ENCODE measurements around the gene DLX5.

The DLX5 gene

DNA sequence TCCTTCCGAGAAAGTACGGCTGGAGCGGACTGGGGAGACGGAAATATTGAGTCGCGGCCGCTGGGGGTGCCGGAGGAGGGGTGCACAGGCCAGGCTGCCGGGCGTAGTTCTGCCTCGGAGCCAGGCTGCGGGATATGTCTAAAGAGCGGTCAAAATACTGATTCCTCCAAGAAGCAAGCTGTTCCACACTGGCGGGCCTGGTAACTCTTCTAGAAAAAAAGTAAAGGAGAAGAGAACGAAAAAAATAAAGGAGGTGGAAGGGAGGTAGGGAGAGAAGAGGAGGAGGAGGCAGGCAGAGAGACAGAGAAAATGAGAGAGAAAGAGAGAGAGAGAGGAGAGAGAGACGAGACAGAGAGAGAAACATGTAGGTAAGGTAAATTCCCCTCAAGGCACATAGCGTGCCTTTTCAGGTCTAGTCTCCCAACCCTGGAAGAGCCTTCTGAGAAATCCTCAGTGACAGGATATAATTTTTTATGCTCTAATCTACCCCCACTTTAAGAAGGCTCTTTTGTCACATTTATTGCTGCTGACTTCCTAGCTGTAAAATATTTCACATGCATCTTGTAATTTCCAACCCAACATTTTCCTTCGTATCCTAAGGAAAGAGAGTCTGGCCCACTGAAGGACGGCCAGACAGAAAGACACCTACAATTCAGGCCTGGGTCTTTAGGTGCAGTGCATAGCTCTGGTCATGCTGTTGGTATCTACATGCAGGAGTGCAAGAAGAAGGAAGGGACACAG, 5.7 kb downstream of the DLX5 start:
- H4K20me1 ChIP-seq: 0 out of 2 replicates have a peak, but pooled peaks cover 5% of the 10 kb centered on the region
- H3K4me1 ChIP-seq: peaks cover 11% of the 10 kb centered on the region
- no peaks in the 10 kb centered on the region for H3K36me3 ChIP-seq
- H3K4me2 ChIP-seq: no peak overlapping the region
- H3K4me3 ChIP-seq: no peak overlapping the region
- peaks cover 100% of the 10 kb centered on the region for H3K27me3 ChIP-seq
- no peak overlapping the region for H3K27ac ChIP-seq
- H3K9ac ChIP-seq: no peak overlapping the region
- TF ChIP-seq Cebpa-rat (IDR thresholded peaks at IDR 0.05): no peak
- peaks cover 62% of the 10 kb centered on the region for H3K9me3 ChIP-seq

DNA sequence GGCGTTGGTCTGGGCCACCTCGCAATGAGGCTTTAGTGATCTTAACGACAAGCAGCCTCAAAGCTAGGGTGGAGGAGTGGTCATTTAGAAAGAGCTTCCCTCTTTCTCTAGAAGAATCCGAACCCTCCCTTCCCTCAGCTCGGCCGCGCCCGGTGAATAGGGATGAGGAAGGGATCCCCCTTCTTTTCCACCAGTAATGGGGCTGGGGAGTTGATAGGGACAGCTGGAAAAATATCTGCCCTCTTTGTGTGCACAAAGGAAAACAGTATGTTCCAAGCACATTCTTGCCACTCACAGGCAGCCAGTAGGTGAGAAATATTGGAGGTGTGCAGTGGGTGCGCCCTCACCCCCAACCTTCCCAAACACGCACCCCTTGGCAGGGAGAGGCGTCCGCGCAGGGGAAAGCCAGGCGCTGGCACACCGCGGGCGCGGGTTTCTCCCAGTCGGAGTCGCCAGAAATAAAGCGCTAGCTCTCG, 6.5 kb downstream of the DLX5 start:
- Histone ChIP-seq H3K9ac (no peak overlapping the region), H3K27ac (no peak overlapping the region), H3K4me2 (peak overlapping the region; percentile 73), H3K27me3 (peaks cover 100% of the 10 kb centered on the region), H3K36me3 (no peaks in the 10 kb centered on the region), H4K20me1 (0 out of 2 replicates have a peak, but pooled peaks cover 5% of the 10 kb centered on the region), H3K9me3 (peaks cover 54% of the 10 kb centered on the region), H3K4me1 (peaks cover 11% of the 10 kb centered on the region), H3K4me3 (0 out of 2 replicates have a peak overlapping the region, but pooled peaks have one; percentile 24)
- TF ChIP-seq Cebpa-rat (IDR thresholded peaks at IDR 0.05): no peak

DNA sequence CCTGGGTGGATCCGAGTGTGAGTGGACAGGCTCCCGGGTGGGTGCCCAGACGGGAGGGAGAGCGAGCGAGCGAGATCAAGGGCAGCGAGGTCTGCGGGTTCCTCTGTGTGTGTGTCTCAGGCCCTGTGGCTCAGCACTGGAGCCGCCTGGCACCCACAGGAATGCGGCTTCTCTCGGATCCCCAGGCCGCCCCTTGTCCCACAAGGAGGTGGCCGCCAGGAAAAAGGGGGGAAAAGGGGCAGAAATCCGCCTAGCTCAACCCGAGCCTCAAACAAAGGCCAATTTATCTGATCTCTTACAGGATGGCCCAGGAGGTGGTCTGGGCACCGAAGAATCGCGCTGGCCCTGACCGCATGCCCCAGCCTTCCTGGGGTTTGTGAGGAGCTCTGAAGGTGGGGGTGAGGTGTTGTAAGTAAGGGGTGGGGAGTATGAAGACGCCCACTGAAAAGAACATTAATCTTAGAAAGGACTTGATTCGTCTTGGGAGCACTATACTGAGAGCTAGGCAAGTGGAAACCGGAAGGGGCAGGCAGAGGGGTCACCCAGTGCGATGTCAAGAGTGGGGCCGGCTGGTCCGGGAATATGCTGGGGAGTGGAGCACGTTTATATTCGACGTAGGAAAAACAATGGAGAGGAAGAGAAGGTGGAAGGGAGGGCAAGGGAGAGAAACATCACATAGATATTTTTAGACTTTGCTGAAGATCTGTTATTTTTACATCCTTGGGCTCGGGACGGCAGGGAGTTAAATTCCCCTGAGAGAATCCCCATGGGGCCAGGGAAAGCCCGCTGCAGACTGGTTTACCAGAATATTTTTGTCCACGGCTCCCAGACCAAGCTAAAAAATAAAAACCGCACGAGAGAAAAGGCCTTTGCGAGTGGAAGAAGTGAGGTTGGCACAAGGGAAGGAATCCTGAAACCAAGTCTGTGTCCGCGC, 7.2 kb downstream of the DLX5 start:
- Histone ChIP-seq H3K9me3 (peaks cover 51% of the 10 kb centered on the region), H4K20me1 (0 out of 2 replicates have a peak, but pooled peaks cover 5% of the 10 kb centered on the region), H3K27ac (no peak overlapping the region), H3K4me1 (peaks cover 11% of the 10 kb centered on the region), H3K9ac (no peak overlapping the region), H3K27me3 (peaks cover 100% of the 10 kb centered on the region), H3K4me2 (peak overlapping the region; percentile 73), H3K36me3 (no peaks in the 10 kb centered on the region), H3K4me3 (0 out of 2 replicates have a peak overlapping the region, but pooled peaks have one; percentile 24)
- no peak for TF ChIP-seq Cebpa-rat (IDR thresholded peaks at IDR 0.05)

- H3K27me3 ChIP-seq: peaks cover 100% of the 10 kb centered on the region
- H3K4me2 ChIP-seq: no peak overlapping the region
- peaks cover 11% of the 10 kb centered on the region for H3K4me1 ChIP-seq
- no peak overlapping the region for H3K9ac ChIP-seq
- H3K27ac ChIP-seq: no peak overlapping the region
- no peak for TF ChIP-seq Cebpa-rat (IDR thresholded peaks at IDR 0.05)
- H4K20me1 ChIP-seq: 0 out of 2 replicates have a peak, but pooled peaks cover 5% of the 10 kb centered on the region
- H3K9me3 ChIP-seq: peaks cover 47% of the 10 kb centered on the region
- H3K4me3 ChIP-seq: no peak overlapping the region
- H3K36me3 ChIP-seq: no peaks in the 10 kb centered on the region
Measured at GRCh38 chr7:97016381-97017191, 8.0 kb downstream of the DLX5 start.

- Histone ChIP-seq H3K9me3 (peaks cover 40% of the 10 kb centered on the region), H4K20me1 (0 out of 2 replicates have a peak, but pooled peaks cover 5% of the 10 kb centered on the region), H3K4me3 (no peak overlapping the region), H3K36me3 (no peaks in the 10 kb centered on the region), H3K27me3 (peaks cover 100% of the 10 kb centered on the region), H3K4me1 (peaks cover 11% of the 10 kb centered on the region), H3K4me2 (no peak overlapping the region), H3K9ac (no peak overlapping the region), H3K27ac (no peak overlapping the region)
- no peak for TF ChIP-seq Cebpa-rat (IDR thresholded peaks at IDR 0.05)
Measured at GRCh38 chr7:97015756-97016380, 8.8 kb downstream of the DLX5 start.

- no peak for TF ChIP-seq Cebpa-rat (IDR thresholded peaks at IDR 0.05)
- peaks cover 11% of the 10 kb centered on the region for H3K4me1 ChIP-seq
- no peak overlapping the region for H3K4me2 ChIP-seq
- H3K4me3 ChIP-seq: no peak overlapping the region
- no peak overlapping the region for H3K9ac ChIP-seq
- H3K27me3 ChIP-seq: peaks cover 100% of the 10 kb centered on the region
- H3K9me3 ChIP-seq: peaks cover 36% of the 10 kb centered on the region
- no peak overlapping the region for H3K27ac ChIP-seq
- no peaks in the 10 kb centered on the region for H3K36me3 ChIP-seq
- H4K20me1 ChIP-seq: 0 out of 2 replicates have a peak, but pooled peaks cover 5% of the 10 kb centered on the region
Measured at GRCh38 chr7:97015279-97015678, 9.4 kb downstream of the DLX5 start.

DNA sequence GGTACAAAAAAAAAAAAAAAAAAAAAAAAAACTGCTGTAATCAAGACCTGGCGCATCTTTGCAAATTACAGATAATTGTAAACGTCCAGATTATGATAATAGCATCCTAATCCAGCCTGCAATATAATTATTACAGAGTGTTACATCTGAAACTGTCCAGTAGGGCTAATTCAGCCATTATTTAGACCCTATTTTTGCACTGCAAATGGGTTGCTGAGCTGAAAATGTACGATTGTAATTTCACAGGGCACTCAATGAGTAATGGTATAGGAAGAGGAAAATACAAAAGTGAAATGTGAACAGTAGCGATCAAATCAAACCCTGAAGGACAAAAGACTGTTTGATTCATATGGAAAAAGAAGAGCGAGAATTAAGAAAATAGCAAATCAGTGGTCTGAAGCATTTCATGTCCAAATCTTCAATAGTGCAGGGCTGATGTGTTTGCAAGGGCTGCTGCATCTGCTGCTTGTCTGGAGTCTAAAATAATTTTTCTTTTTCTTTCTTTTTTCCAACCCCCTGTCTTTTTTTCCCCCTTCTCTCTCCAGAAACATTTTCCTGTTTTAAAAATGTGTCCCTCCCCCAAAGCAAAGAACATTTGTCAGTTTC, 10.4 kb downstream of the DLX5 start:
- TF ChIP-seq Cebpa-rat (IDR thresholded peaks at IDR 0.05): no peak
- H3K27ac ChIP-seq: no peak overlapping the region
- H3K27me3 ChIP-seq: peaks cover 100% of the 10 kb centered on the region

GRCh38 chr7:97013845-97014134, 10.8 kb downstream of the DLX5 start:
- no peak overlapping the region for H3K4me2 ChIP-seq
- H3K27me3 ChIP-seq: peaks cover 100% of the 10 kb centered on the region
- H3K4me1 ChIP-seq: peaks cover 18% of the 10 kb centered on the region
- TF ChIP-seq Cebpa-rat (IDR thresholded peaks at IDR 0.05): no peak
- H4K20me1 ChIP-seq: no peaks in the 10 kb centered on the region
- peaks cover 36% of the 10 kb centered on the region for H3K9me3 ChIP-seq
- H3K9ac ChIP-seq: no peak overlapping the region
- H3K4me3 ChIP-seq: no peak overlapping the region
- no peak overlapping the region for H3K27ac ChIP-seq
- no peaks in the 10 kb centered on the region for H3K36me3 ChIP-seq

More for the DNA sequence above, 10.4 kb downstream of the DLX5 start:
- Histone ChIP-seq H3K4me1 (peaks cover 18% of the 10 kb centered on the region), H3K36me3 (no peaks in the 10 kb centered on the region), H3K4me3 (no peak overlapping the region), H3K9ac (no peak overlapping the region), H3K4me2 (no peak overlapping the region), H3K9me3 (peaks cover 36% of the 10 kb centered on the region), H4K20me1 (0 out of 2 replicates have a peak, but pooled peaks cover 3% of the 10 kb centered on the region)

All from BLaER1 (cell line).